ENCODE data around the gene HIVEP2. TPM values are rescaled to one million over a fixed set of nuclear protein-coding genes. Genes with fewer than 3 reads are reported as not detected.

Gene HIVEP2
- total RNA-seq, 1 experiment from 2014 or later = 3.2 TPM

GRCh38 chr6:142867988-142868812 is 76.8 kb downstream of the HIVEP2 start:
- POLR2A ChIA-PET (ENCODE audit: low non-redundant PET) = no interaction called here
- no peaks in the 10 kb centered on the region for H3K36me3 ChIP-seq (ENCODE audit: insufficient read depth, low read length, poor library complexity, severe bottlenecking)
- BruUV-seq (replicated peaks) = no TSS peak
- no peak overlapping the region for H3K4me3 ChIP-seq (ENCODE audit: low read depth, low read length, poor library complexity, severe bottlenecking)
- no peaks in the 10 kb centered on the region for H3K9me3 ChIP-seq (ENCODE audit: low read depth, low read length, poor library complexity, severe bottlenecking)
- TF ChIP-seq CTCF (conservative IDR thresholded peaks at IDR 0.05; ENCODE audit: low read depth, low read length) (no peak), EZH2 (IDR thresholded peaks at IDR 0.05; ENCODE audit: borderline replicate concordance, low read depth, low read length, poor library complexity, severe bottlenecking) (no peak)
- no peaks in the 10 kb centered on the region for H3K27me3 ChIP-seq (replicated peaks; ENCODE audit: insufficient read depth, low read depth, low read length, poor library complexity)
- DNase-seq (ENCODE audit: low spot score) = no peak
- CTCF ChIA-PET = no interaction called here
- H3K4me1 ChIP-seq (ENCODE audit: insufficient read depth, low read length, poor library complexity, severe bottlenecking) = no peaks in the 10 kb centered on the region
- intact Hi-C loops (cut with micrococcal nuclease; ENCODE audit: unreplicated experiment) = no loop called here
- H3K27ac ChIP-seq (ENCODE audit: low read depth, low read length, poor library complexity, severe bottlenecking) = no peak overlapping the region

GRCh38 chr6:142867355-142867801 is 77.6 kb downstream of the HIVEP2 start:
- no peak for TF ChIP-seq EZH2 (IDR thresholded peaks at IDR 0.05; ENCODE audit: borderline replicate concordance, low read depth, low read length, poor library complexity, severe bottlenecking)
- TF ChIP-seq CTCF (conservative IDR thresholded peaks at IDR 0.05; ENCODE audit: low read depth, low read length) = no peak
- Histone ChIP-seq H3K27ac (ENCODE audit: low read depth, low read length, poor library complexity, severe bottlenecking) (no peak overlapping the region), H3K4me1 (ENCODE audit: insufficient read depth, low read length, poor library complexity, severe bottlenecking) (no peaks in the 10 kb centered on the region), H3K27me3 (replicated peaks; ENCODE audit: insufficient read depth, low read depth, low read length, poor library complexity) (no peaks in the 10 kb centered on the region), H3K36me3 (ENCODE audit: insufficient read depth, low read length, poor library complexity, severe bottlenecking) (no peaks in the 10 kb centered on the region), H3K9me3 (ENCODE audit: low read depth, low read length, poor library complexity, severe bottlenecking) (no peaks in the 10 kb centered on the region), H3K4me3 (ENCODE audit: low read depth, low read length, poor library complexity, severe bottlenecking) (no peak overlapping the region)
- CTCF ChIA-PET = no interaction called here
- POLR2A ChIA-PET (ENCODE audit: low non-redundant PET) = no interaction called here
- BruUV-seq (replicated peaks) = no TSS peak
- intact Hi-C loops (cut with micrococcal nuclease; ENCODE audit: unreplicated experiment) = no loop called here
- no peak for DNase-seq (ENCODE audit: low spot score)

GRCh38 chr6:142863981-142864380 is 81.0 kb downstream of the HIVEP2 start:
- ChIA-PET CTCF (no interaction called here), POLR2A (ENCODE audit: low non-redundant PET) (no interaction called here)
- Histone ChIP-seq H3K27me3 (replicated peaks; ENCODE audit: insufficient read depth, low read depth, low read length, poor library complexity) (no peaks in the 10 kb centered on the region), H3K4me3 (ENCODE audit: low read depth, low read length, poor library complexity, severe bottlenecking) (no peak overlapping the region), H3K27ac (ENCODE audit: low read depth, low read length, poor library complexity, severe bottlenecking) (no peak overlapping the region), H3K36me3 (ENCODE audit: insufficient read depth, low read length, poor library complexity, severe bottlenecking) (no peaks in the 10 kb centered on the region), H3K9me3 (ENCODE audit: low read depth, low read length, poor library complexity, severe bottlenecking) (no peaks in the 10 kb centered on the region), H3K4me1 (ENCODE audit: insufficient read depth, low read length, poor library complexity, severe bottlenecking) (no peaks in the 10 kb centered on the region)
- no peak for DNase-seq (ENCODE audit: low spot score)
- no TSS peak for BruUV-seq (replicated peaks)
- TF ChIP-seq CTCF (conservative IDR thresholded peaks at IDR 0.05; ENCODE audit: low read depth, low read length) (no peak), EZH2 (IDR thresholded peaks at IDR 0.05; ENCODE audit: borderline replicate concordance, low read depth, low read length, poor library complexity, severe bottlenecking) (no peak)
- intact Hi-C loops (cut with micrococcal nuclease; ENCODE audit: unreplicated experiment) = no loop called here

Data from A673 (cell line).